HUDEP-2 (cell line): Measurements from ENCODE around the gene SIK2.
"Not testable (repeated sequence)": the region's sequence is repeated elsewhere in the genome, so short reads cannot be mapped to it uniquely, and the experiment has no call there.

Experiments
- DNase-seq, 76 experiments: peaks; one replicate each; lab custom pipeline; 2025; ENCODE audit not compliant: unreplicated experiment in 76 of 76; lab: John Stamatoyannopoulos, UW

SIK2 gene

DNA sequence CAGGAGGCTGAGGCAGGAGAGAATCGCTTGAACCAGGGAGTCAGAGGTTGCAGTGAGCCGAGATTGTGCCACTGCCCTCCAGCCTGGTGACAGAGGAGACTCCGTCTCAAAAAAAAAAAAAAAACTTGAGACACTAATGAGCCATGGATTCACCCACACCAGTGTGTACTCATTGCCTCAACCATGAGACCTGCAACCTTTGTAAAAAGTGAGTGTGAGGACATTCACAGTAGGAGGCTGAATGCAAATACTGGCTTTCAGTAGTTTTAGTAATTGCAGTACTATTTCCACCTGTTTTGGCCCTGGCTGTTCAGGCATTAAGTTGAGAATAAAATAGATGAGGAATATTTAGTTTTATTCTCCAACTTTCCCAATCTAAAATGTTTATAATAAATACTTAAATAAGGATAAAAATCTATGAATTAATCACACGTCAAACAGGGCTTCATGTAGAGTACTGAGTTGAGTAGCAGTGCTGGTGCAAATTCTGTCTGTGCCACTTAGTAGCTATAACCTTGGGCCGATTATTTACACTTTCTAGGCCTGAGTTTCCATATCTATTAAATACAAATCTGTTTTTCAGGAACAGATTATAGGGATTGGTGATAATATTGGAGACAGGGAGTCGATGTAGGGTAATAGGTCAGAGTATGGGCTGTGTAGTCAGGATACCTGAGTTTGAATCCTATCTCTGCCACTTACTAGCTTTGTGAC lies 91.1 kb downstream of the SIK2 start:
- DNase-seq: peak in 2 of 76 experiments; percentile 17 to 30

DNA sequence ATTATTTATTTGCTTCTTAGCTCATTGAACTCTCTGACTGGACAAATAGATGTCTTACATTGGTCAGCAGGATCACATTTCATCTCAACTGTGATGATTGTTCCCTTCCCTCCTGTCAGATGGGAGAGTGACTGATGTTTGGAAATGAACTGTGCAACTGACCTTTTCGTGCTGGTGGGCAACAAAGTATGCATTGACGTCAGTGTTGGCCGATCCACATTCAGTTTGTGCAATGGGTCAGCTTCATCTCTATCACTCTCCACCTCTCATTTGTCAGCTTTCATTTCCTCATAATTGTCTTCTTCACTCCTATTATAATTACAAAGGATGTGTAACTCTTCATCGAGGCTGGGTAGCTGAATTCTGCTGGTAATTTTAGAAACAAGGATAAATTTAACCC lies 92.6 kb downstream of the SIK2 start:
- no peak for DNase-seq

DNA sequence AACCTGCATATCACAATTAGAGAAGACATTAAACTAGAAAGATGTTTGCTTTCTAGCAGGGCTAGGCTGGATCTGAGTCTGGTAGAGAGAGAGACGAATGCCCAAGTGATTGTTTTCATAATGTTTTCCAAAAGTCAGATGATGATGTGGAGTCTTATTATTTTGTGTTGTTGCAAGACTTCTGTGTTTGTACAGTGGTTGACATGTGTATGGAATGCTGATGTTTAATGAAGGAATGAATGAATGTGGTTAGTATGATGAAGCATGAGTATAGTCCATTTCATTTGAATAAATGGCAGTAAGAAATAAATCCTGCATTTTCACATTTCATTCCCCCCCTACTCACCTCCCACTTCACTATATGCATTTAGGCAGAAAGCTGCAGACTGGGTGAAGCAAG lies 94.3 kb downstream of the SIK2 start:
- no peak for DNase-seq

DNA sequence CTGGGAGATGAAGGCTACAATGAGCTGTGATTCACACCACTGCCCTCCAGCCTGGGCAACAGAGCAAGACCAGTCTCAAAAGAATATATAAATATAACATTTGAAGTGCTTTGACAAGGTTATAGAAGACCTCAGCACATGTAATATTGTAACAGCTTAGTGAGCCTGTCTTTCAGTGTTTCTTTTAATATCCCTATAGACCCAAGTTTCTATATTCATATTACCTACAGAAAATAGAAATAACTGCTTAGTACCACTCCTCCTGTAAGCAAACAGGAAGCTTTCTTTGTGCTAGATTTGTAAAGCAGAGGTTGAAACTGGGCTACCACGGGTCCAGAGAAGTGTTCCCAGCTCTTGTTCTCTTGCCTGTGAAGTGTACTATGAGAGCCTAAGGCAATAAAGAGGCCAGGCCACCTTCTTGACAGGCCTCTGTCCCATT lies 95.7 kb downstream of the SIK2 start:
- peak in 7 of 76 experiments; percentile 6 to 28 (median 24) for DNase-seq

DNA sequence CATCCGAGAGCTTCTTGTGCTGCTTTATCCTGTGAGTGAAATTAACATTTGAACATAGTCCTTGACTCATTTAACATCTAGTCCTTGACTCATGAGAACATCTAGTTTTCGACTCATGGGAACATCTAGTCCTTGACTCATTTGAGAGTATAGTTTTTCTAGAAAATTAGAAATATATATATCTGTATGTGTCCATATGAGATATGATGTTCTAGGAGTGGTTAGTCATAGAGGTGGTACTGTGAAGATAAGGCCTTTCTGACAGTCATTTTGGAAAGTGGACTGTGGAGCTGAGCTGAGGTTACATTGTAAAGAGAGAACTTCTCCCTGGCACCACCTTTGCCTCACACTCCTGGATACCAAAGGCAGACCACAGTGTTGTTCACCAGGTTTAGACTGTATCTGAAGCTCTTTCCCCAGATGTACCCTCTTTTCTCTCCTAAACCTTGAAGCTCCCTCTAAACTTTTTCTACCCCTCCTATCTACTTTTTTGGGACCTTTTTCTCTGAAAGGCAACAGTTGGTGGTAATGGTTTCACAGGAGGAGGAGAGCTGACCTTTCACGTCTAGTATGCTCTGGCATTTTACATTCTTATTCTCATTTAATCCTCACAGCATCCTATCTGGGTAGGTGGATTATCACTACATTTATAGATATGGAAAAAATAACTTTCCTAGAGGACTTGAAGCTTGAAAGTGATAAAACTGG lies 96.8 kb downstream of the SIK2 start:
- DNase-seq: peak in 73 of 76 experiments; percentile 6 to 94 (median 61)

DNA sequence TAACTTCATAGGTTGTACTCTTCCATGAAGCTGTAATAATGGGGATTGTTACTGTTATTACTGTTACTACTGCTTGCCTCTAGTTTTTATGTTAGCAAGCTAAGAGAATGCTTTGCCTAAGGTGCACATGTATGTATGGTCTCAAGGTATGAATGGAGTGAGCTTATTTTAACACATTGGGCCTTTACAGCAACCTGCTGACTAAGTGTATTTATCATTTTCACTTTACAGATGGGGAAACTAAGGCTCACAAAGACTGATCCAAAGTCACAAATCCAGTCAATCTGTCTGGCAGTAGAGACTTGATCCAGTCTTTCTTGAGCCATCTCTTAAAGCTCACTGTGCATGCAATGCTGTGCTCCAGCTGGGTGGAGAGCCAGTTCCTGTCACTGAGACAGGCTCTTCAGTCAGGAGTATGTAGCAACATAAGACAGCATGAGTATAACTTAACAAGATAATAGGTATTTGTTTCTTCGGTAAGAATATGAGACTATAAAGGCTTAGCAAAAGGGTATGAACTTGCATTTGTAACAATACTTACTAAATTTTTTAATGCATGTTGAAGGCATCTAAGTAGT lies 97.4 kb downstream of the SIK2 start:
- DNase-seq: peak in 9 of 76 experiments; percentile 4 to 41 (median 21)

DNA sequence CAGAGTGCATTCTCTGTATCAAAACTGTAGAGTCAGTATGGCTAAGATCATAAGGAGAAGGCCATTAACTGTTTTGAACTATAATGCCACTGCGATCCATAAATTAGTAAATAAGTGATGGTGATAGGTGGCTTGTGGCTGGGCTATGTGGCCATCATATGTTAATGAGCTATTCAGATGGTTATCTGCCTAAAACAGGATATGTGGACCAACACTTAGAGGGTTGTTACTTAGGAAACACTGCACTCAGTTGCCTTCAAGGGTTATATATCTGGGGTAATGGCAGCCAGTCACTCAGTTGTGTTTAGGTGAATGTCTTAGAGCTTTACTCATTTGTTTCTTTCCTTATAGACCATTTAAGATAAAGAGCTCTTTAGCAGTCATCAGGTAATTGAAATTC lies 97.9 kb downstream of the SIK2 start:
- DNase-seq: no peak

DNA sequence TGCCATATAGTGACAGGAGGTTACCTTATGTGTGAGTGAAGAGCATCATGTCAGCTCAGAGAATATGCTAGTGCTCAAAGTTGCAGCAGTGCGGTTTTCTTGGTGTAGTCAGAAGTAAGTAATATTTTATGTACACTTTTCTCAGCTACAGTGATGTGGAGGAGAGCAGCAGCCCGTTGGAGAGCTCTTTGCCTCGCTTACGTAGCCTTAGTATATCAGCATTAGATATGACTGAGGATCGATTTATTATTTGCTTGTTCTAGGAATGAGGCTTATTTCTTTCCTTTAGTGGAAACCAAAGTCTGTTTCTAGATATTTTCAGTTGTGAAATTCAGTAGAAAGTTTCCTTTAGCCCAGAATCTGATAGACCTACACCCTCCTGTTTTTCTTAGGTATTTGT lies 100.4 kb downstream of the SIK2 start:
- no peak for DNase-seq

DNA sequence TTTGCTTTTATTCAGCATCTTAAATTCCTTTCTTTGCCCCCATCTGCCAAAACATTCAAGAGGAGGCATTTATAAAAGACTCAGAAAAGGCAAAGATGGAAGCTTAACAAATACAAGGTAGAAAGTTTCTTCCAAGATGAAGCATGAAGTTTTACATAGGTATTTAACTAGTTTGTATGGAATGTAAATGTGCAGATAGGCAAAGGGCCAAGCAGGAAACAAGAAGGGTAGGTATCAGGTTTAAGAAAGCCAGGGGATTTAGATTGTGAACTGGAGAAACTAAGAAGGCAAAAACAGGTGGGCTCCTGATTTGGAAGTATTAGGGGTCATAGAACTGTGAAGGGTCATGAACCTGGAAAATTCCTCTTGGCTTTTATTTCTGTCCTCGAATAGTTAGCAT lies 101.3 kb downstream of the SIK2 start:
- no peak for DNase-seq

DNA sequence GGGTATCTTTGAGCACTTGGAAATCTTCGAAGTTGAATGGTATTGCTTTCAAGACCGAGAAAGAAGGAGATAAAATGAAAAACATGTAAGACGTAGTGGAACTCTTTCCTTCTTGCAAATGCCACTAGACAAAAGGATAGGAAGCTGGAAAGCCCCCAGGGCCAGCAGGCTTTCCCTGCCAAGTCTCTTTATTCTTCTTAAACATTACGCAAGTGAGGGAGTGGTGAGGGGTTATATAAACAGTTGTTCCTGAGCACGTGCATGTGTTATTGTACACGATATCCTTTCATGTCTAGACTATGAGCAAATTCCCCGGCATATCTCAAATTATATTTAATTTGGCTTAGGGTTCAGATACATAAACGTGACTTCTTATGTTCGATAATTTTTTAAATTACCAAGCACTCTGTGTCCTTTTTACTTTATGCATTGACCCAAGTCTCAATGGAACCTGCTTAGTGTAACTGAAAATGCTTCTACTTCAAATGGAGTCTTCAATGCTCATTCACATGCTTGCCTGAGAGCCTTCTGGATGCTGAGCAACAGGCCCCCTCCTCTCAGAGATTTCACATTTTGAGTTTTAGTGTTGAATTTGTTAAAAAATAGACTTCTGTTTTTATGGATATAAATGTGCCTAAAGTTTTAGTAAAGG lies 104.9 kb downstream of the SIK2 start:
- DNase-seq: no peak

DNA sequence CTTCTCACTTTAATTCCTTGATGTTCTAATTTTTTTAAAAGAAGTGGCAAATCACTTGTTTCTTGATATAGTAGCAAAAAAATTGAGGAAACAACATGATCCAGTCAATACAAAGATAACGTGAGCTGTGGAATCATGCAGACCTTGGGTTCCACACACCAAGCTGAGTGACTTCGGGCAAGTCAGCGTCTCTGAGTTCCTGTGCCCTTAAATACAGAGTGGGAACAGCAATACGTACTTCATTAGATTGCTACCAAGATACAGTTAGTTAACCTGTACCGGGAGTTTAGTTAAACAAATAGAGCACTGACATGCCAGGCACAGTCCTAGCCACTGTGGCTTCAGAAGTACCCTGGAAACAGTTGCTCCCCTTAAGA lies 105.4 kb downstream of the SIK2 start:
- no peak for DNase-seq

DNA sequence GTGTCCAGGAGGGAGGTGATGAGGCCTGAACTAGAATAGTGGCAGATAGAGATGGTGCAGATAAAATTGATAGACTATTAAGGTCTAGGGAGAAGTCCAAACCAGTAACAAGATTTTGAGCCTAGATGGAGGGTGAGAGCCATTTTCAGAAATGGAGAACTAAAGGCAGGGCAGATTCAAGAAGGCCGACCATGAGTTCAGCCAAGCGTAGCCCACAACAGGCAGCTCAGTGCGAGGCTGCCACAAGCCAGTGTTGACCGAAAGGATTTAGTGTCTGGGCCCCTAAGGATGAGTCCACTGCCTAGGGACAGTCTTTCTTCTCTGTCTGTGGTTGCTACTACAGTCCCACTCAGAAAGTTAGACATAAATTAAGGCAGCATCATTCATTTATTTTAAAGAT lies 112.3 kb downstream of the SIK2 start:
- DNase-seq: no peak

DNA sequence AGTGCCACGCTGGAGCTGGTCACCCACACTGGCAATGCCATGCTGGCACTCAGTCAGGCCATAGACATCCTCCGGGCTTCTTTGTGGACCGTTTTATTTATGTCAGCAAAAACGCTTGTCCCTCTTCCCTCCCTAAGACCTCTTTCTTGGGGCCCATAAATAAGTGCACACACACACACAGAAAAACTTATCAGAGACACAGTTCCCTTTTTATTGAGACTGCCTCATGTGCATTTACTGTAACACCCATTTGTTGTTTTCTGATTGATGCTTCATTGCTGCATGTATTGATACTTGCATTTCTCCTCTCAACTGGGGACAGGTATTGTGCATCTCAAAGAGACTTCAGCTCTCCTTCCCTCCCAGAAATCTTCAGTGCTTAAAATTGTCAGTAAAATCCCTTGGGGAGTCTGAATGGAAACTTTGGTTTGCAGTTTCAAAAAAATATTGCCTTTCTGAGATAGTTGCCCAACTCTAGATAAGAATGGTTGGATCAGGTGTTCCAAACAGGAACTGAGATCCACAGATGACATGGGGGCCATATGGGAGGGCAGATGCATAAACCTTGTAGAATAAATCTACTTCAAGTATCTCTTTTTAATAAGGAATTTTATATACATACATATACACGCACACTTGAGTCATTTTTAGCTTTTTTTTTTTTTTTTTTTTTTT lies 113.0 kb downstream of the SIK2 start:
- no peak for DNase-seq

DNA sequence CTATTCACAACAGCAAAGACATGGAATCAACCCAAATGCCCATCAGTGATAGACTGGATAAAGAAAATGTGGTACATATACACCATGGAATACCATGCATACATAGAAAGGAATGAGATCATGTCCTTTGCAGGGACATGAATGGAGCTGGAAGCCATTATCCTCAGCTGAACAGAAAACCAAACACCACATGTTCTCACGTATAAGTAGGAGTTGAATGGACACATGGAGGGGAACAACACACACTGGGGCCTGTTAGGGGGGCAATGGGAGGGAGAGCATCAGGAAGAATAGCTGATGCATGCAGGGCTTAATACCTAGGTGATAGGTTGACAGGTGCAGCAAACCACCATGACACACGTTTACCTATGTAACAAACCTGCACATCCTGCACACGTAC lies 115.4 kb downstream of the SIK2 start:
- DNase-seq: not testable (repeated sequence)

DNA sequence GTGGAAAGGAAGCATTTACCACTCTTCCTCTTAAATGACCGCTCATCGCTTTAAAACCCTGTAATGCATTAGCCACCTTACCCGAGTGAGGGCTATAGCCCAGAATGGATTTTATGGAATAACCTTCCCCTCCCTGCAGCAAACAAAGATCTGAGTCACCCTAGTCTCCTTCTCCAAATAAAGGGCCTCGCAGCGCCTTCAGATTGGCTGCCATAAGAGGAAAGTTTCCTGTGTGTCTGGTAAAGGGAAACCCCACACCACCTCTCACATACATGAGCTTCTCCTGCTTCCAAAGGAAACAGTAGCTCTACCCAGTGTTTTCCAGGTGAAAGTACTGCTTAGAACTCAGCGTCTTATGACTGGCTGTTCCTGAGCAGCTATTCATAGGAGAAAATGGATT lies 116.2 kb downstream of the SIK2 start:
- DNase-seq: no peak

DNA sequence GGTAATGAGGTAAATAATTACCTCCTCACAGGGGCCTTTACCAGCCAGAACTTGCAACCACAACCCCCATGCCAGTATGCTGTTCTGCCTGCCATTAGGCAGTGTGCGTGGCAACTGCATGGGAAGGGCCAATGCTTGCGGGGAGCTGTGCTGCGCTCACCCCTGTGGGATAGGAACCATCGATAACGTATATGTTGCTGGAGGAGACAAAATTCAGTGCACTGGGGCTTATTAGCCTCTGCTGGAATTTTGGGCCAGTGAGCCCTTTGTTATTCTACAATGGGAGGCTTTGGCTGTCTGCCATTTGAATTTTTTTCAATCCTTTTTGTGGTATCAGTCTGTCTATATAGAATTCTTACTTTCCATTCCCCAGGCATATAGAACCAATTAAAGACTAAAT lies 116.6 kb downstream of the SIK2 start:
- no peak for DNase-seq

DNA sequence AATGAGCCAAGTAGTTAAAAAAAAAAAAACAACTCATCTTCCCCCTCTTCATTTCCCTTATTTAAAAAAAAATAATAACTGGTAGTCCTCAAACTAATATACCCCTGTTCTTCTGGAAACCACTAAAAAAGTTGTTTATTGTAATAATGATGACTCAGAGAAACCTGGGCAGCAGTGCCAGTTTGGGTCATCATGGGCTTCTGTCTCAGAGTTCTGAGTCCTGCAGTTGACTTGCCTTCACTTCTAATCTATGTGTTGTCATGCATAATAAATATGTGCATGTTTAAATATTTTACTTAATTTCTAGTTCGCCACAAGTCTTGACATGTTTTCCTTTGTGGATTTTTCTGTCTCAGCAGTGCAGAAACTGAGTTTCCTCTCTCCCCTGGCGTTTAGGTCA lies 117.1 kb downstream of the SIK2 start:
- no peak for DNase-seq

DNA sequence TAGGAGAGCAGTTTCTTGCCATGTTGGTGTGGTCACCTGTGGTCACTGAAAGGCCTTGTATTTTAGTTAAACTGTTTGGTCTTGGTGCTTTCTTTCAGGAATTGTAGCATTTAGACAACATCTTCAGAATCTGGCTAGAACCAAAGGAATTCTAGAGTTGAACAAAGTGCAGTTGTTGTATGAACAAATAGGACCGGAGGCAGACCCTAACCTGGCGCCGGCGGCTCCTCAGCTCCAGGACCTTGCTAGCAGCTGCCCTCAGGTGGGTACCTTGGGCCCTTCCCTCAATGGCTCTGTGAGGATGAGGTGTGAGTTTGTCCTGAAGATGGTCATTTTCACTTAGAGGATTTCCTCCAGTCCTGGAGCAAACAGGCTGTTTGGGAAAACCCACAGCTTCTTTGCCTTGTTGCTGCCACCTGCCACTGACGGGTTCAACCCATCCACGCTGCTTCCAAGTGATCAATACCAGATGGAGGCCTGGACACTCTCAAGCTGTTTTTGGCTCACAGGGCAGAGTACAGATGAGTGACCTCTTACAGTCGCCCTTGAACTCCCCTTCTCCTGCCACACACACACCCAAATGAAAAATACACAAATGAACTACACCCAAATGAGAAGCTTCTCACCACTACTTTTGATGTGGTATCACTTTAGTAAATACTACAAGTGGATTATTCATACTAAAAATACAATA lies 118.7 kb downstream of the SIK2 start:
- no peak for DNase-seq

DNA sequence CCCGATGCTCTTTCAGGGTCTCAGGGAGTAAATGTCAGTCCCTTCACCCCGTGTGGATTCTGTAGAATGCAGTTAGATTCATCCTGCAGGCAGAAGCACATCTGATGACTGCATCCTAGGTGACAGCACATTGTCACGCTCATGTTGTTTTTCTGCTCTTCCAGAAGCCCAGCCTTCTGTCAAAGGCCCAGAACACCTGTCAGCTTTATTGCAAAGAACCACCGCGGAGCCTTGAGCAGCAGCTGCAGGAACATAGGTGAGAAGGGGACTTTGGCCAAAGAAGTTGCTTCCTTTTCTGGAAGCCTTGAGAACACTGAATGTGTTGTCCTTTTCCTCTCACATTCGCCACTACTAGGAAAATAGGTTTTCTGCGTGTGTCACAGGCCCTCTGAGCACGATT lies 120.3 kb downstream of the SIK2 start:
- no peak for DNase-seq

DNA sequence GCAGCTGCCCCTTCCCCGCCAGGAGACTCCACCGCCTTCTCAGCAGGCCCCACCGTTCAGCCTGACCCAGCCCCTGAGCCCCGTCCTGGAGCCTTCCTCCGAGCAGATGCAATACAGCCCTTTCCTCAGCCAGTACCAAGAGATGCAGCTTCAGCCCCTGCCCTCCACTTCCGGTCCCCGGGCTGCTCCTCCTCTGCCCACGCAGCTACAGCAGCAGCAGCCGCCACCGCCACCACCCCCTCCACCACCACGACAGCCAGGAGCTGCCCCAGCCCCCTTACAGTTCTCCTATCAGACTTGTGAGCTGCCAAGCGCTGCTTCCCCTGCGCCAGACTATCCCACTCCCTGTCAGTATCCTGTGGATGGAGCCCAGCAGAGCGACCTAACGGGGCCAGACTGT lies 121.3 kb downstream of the SIK2 start:
- no peak for DNase-seq
